H54 (cell line): ENCODE data around the gene TMEM132A.

ENCODE experiments used
- DNase-seq: peaks from one replicate; pipeline ENCODE4 v3.0.0; 2011; ENCODE audit warnings: low spot score, mixed read lengths; ENCODE audit not compliant: insufficient read length
- FAIRE-seq: peaks from 3 replicates; lab custom pipeline; 2011; peaks lifted over from hg19 to GRCh38; lab: Jason Lieb, UNC
- POLR2A ChIP-seq: IDR thresholded peaks from 2 replicates; pipeline ENCODE4 v1.6.1; 2011; ENCODE audit warnings: low read depth, mild to moderate bottlenecking, low read length

Gene TMEM132A

DNA sequence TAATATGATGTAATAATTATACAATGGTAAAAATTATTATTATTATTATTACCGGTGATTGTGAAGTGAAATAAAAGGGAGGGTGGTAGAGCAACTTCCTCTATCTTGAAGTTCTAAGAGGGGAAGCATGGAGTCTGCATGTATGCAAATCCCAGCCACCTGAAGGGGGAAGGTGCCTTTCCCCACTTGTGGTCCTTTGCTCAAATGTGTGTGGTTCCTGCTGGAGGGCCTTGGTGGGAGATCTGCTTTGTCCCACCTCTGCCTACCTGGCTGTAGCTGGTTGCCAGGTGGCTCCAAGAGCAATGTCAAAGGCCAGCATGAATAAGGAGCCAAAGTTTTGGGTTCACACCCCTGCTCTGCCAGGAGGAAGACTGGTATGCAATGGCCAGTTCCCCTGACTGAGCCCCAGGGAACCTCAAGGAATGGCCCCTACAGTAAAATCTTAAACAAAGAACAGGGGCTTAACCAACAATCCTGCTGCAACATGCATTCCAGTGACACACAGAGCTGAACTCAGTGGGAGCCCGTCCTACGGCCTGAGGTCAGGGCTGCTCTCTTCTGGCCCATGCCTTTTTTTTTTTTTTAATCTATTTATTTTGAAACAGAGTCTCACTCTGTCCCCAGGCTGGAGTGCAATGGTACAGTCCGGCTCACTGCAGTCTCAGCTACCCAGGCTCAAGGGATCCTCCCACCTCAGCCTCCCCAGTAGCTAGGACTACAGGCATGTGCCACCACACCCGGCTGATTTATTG, 8.5 kb downstream of the TMEM132A start:
- DNase-seq (no peak), FAIRE-seq (no peak)
- no peak for TF ChIP-seq POLR2A

DNA sequence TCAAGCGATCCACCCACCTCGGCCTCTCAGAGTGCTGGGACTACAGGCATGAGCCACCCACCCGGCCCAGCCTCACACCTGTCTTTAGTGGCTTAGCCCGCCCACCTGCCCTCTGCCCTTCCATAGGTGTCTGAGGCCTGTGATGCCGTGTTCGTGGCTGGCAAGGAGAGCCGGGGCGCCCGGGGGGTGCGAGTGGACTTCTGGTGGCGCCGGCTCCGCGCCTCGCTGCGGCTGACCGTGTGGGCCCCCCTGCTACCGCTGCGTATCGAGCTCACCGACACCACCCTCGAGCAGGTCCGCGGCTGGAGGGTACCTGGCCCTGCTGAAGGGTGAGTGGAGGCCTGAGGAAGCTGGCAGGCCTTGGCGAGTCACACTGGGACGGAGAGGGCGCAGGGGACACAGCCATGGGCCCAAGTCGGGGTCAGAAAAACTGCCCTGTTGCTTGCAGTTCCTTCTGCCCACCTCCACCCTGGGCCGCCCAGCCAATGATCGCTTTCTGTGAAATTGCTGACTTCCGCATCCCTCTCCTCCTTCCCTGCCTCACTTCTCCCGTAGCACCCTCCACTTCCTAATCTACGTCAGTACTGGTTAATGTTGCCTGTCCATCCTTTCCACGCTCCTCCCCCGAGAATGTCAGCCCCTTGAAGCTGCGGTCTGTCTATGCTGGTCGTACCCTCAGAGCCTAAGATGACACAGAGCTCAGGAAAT, 9.3 kb downstream of the TMEM132A start:
- DNase-seq (no peak), FAIRE-seq (no peak)
- TF ChIP-seq POLR2A = no peak

DNA sequence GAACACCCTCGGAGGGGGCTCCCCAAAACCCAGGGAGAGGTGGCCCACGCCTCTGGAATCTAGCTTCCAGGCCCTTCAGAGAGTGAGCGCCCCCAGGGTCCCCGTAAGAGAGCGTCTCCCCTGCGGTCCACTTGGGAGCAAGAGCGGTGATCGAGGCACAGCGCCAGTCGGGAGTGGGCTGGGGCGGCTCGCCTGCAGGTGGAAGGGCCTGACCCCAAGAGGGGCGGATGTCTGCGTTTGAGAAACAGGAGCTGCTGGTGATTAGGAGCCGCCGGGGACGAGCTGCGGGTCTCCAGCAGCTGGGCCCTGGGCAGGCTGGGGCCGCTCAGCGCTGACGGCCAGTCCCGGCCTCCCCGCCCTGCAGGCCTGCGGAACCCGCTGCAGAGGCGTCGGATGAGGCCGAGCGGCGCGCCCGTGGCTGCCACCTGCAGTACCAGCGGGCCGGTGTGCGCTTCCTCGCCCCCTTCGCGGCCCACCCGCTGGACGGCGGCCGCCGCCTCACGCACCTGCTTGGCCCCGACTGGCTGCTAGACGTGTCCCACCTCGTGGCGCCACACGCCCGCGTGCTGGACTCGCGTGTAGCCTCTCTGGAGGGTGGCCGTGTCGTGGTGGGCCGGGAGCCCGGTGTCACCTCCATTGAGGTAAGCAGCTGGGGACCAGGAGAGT, 10.0 kb downstream of the TMEM132A start:
- no peak for TF ChIP-seq POLR2A
- DNase-seq = no peak
- no peak for FAIRE-seq

DNA sequence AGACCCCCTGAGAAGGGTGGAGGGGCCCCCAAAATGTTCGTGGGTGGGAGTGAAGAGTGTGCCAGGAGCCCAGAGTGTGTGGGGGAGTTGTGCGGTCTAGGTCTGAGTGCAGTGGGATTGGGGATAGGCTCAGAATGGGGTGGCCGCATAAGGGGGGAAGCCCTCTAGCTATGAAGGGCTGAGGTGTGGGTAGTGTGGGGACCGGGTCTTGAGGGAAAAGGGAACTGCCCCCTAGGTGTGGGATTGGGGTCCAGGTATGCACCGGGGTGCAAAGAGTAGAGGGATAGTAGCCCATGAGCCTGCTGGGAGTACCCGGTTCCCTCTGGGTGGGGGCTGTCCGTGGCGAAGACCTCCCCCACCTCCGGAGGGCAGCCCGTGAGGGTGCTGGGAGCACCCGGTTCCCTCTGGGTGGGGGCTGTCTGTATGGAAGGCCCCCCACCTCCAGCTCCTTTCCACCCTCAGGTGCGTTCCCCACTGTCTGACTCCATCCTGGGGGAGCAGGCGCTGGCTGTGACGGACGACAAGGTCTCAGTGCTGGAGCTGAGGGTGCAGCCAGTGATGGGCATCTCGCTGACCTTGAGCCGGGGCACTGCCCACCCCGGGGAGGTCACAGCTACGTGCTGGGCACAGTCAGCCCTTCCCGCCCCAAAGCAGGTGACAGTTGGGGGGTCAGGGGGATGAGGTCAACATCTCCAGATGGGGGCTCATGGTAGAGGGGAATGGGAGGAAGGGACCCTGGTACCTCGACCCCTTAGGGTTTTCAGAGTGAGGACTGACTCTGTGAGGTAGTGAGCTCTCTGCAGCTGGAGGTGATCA, 10.7 kb downstream of the TMEM132A start:
- no peak for TF ChIP-seq POLR2A
- FAIRE-seq (no peak), DNase-seq (no peak)

DNA sequence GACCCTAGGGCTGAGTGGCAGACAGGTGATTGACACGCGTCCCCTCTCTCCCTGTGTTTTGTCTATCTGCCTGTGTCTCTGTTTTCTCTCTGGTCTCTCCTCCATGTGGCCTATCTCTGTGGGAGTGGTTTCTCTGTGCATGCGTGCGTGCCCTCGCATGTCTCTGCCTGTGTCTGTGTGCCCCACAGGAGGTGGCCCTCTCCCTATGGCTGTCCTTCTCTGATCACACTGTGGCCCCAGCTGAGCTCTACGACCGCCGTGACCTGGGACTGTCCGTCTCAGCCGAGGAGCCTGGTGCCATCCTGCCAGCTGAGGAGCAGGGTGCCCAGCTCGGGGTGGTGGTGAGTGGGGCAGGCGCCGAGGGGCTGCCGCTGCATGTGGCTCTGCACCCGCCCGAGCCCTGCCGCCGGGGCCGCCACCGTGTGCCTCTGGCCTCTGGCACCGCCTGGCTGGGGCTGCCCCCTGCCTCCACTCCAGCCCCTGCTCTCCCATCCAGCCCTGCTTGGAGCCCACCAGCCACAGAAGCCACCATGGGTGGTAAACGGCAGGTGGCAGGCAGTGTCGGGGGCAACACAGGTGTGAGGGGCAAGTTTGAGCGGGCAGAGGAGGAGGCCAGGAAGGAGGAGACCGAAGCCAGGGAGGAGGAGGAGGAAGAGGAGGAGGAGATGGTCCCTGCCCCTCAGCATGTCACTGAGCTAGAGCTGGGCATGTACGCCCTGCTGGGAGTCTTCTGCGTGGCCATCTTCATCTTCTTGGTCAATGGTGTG, 11.6 kb downstream of the TMEM132A start:
- no peak for FAIRE-seq
- TF ChIP-seq POLR2A = no peak
- no peak for DNase-seq

DNA sequence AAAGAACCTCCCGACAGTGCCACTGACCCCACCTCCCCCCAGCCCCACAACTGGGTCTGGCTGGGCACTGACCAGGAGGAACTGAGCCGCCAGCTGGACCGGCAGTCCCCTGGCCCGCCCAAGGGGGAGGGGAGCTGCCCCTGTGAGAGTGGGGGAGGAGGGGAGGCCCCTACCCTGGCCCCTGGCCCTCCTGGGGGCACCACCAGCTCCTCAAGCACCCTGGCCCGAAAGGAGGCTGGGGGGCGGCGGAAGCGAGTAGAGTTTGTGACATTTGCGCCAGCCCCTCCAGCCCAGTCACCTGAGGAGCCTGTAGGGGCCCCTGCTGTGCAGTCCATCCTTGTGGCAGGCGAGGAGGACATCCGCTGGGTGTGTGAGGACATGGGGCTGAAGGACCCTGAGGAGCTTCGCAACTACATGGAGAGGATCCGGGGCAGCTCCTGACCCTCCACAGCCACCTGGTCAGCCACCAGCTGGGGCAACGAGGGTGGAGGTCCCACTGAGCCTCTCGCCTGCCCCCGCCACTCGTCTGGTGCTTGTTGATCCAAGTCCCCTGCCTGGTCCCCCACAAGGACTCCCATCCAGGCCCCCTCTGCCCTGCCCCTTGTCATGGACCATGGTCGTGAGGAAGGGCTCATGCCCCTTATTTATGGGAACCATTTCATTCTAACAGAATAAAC, 12.3 kb downstream of the TMEM132A start:
- FAIRE-seq (no peak), DNase-seq (no peak)
- TF ChIP-seq POLR2A = no peak

DNA sequence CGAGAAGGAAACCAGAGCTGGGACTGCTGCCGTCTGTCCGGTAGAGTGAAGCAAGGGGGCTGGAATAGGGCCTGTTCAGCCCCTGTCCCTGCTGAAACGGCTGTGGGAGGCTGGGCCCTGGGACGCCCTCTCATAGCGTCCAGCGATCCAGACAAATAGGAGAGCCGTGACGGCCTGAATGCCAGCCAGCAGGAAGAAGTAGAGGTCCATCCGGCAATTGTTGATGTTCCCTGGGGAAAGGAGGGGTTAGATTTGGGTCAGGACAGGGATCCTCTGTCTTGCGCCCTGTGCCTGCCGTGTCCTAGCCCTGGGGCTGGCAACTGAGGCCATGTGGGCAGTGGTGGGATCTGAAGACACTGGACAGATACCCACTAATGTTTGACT, 12.9 kb downstream of the TMEM132A start:
- DNase-seq (no peak), FAIRE-seq (no peak)
- no peak for TF ChIP-seq POLR2A

DNA sequence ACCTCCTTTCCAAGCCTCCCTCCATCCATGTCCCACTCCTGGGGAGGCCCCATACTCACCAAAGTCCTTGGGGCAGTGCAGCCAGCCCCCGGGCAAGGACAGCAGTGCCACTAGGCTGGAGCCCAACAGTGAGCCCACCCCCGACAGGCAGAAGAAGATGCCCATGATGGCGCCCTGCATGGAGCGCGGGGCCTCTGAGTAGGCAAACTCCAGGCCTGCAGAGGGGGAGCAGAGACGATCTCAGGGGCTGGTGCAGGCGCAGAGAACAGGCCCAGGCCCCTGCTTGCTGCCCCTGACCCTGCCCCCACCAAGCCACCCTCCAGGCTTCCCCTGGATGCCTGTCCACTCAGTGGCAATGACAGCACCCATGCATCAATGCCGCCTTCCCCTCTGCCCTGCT, 13.6 kb downstream of the TMEM132A start:
- no peak for FAIRE-seq
- TF ChIP-seq POLR2A = no peak

DNA sequence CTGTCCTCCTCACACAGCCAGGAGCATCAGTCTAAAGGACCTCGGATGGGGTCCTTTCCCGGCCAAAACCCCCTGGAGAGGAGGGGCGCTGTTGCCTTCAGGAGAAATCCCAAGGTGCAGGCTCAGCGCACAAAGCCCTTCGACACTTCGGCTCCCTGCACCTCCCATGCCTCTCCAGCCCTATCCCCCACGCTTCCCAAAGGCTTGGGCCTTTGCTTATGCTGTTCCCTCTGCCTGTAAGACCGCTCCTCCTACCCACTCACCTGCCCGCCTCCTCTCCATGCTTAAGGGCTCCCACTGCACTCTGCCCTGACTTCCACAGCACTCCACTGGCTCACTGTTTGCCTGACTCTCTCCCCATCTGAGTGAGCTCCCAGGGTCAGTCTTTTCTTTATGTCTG, 14.2 kb downstream of the TMEM132A start:
- DNase-seq (no peak), FAIRE-seq (no peak)
- no peak for TF ChIP-seq POLR2A

More for the DNA sequence above, 13.6 kb downstream of the TMEM132A start:
- no peak for DNase-seq

DNA sequence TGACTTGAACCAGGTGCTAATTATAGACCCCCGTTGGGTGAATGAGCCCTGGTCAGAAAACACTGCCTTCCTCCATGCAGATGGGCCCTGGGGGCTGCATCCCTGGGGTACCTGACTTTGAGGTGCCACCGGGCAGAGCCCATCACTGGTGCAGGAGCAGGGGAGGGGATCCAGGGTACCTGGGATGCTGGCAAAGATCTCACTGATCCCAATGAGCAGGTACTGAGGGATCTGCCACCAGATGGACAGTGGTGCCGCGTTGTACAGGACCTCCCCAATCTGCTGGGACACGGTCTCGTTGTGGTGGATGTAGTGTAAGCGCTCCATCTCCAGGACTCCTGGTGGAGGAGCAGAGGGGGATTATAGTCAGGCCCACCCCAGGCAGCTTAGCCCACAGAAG, 15.0 kb downstream of the TMEM132A start:
- no peak for TF ChIP-seq POLR2A
- FAIRE-seq (no peak), DNase-seq (no peak)

DNA sequence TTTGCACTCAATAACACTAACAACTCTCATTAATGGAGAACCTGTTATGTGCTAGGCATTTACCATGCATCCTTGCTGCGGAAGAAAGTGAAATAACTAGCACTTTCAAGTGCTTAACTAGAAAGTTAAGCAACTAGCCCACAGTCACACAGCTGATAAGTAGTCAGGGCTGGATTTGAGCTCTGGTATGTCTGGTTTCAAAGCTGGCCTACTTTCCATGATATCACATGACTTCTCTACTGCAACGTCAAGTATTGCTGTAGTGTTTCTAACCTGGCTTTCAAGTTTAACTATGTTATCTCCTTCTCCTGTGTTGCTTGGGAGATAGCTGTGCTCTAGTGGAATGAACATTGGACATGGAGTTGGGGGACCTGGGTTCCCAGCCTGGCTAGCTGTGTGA, 15.6 kb downstream of the TMEM132A start:
- TF ChIP-seq POLR2A = no peak
- DNase-seq (no peak), FAIRE-seq (no peak)

DNA sequence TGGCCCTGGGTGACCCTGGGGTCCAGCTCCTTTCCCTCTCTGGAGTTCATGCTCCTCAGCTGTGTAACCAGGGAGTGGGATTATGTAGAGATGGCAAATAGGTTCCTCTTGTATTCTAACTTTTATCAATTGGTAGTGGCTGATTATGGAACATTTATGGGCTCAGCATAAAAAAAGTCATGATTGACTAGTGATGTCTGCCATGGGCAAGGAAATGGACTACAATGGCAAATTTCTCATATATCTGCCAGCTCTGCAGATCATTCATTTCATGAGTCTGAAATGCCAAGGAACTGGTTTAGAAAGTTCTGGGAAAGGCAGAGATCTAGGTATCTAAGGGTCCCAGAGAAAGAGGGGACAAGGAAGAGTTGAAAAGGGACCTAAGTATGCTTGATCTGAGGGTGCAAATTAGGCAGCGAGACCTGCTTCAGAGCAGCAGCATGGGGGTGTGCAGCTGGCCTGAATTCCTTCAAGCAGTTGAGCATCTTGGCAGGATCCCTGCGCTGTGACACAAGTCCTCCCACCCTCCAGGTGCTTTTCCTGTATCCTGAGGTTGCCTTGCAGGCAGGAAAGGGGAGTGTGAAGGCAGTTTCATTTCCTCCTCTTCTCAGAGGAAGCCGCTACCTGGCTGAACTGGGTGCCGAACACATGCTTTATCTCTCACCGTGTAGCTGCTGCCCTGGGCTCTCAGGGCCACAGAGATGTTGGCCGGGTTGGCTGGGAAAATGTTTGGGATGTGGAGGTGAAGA, 17.3 kb downstream of the TMEM132A start:
- DNase-seq (no peak), FAIRE-seq (no peak)
- no peak for TF ChIP-seq POLR2A

DNA sequence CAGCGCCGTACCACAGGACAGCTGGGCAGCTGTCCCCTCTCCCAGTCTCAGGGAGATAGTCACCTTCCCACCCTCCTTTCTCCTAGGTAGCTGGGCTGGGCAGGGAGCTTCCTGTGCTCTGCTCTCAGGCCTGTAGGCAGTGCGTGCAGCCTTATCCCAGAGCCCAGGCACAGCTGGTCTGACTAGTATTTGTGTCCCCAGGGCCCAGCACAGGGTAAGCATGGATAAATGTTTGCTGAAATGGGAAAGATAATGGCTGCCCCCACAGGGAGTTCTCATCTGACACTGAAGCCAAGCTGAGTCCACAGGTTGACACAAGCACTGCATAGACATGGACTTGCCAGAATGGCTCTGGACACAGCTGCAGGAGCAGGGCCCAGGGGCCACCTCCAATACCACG, 18.0 kb downstream of the TMEM132A start:
- FAIRE-seq = no peak
- no peak for TF ChIP-seq POLR2A
- no peak for DNase-seq
